HG02642 (cell line): ENCODE measurements around the gene TSFM.

Experiments
- ATAC-seq: cut with Tn5 transposase; IDR thresholded peaks from one replicate; pipeline ENCODE4 v1.9.1; 2021; ENCODE audit warnings: mild to moderate bottlenecking; ENCODE audit not compliant: unreplicated experiment, poor library complexity

The TSFM gene

DNA sequence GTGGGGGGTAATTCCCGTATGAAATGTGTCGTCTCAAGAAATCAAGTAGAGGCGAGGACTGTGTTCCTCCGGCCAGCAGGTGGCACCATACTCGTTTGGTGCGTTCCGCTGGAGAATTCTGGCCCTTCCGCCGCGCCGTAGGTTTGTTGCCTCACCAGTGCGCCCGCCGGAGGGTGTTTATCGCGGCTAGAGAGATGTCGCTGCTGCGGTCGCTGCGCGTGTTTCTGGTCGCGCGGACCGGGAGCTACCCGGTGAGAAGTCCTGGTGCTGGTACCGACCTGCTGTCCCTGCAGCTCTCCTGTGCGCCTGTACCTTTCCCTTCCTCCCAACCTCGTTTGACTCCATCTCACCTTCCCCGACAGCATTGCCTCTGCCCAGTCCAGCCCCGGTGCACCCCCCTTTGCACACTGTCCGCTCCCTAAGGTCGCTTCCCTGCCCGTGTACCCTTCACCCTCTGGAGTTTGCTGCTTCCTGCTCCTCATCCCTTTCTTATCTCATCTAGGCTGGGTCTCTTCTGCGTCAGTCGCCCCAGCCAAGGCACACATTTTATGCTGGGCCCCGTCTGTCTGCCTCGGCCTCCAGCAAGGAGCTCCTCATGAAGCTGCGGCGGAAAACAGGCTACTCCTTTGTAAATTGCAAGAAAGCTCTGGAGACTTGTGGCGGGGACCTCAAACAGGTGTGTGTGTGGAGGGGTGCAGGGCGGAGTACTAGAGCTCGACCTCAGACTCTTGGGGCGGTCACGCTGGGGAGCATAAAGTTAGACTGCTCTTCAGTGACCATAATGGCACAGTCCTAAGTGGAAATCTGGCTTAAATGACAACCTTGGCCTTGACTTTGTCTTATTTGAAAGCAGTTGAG lies at the start of gene TSFM:
TSS of gene TSFM (plus strand) at position 180 of the 858 bp plus-strand sequence. CDS start at position 195, 15 bp downstream.
- ATAC-seq, result peak; percentile 83

DNA sequence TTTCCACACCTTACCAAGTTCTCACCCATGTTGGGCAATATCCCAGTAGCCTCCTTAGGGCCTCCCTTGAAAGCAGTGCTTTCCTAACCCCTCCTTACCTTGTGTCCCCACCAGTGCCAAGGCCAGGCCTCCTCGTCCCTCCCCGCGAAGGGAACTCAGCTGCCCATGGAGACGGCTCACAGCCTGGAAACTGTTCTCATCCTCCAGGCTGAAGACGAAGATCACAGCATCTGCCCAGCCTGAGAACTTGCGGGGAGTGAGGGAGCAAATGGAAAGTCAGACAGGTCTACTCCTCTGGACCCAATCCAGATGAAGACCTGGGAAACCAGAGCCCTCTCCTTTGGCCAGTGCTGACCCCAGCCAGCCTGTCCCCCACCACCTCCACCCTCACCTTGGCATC lies 48.7 kb upstream of the TSFM start:
- ATAC-seq, result no peak

DNA sequence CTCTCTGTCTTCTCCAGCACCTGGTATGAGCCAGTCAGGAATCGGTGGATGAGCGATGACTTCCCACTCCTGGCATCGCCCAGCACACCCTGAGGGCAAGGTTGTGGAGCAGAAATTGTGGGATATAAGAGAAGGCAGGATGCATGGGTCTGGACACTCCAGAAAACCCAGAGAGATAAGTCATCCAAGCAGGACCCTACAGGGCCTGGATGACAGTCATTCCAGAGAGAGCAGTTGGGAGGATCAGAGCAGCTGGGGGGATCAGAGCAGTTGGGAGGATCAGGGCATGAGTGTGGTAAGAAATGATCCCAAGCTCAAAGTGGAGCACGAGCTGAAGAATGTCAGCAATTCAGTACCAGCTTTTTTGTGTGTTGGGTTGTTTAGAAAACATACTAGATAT lies 48.0 kb upstream of the TSFM start:
- ATAC-seq, result no peak

DNA sequence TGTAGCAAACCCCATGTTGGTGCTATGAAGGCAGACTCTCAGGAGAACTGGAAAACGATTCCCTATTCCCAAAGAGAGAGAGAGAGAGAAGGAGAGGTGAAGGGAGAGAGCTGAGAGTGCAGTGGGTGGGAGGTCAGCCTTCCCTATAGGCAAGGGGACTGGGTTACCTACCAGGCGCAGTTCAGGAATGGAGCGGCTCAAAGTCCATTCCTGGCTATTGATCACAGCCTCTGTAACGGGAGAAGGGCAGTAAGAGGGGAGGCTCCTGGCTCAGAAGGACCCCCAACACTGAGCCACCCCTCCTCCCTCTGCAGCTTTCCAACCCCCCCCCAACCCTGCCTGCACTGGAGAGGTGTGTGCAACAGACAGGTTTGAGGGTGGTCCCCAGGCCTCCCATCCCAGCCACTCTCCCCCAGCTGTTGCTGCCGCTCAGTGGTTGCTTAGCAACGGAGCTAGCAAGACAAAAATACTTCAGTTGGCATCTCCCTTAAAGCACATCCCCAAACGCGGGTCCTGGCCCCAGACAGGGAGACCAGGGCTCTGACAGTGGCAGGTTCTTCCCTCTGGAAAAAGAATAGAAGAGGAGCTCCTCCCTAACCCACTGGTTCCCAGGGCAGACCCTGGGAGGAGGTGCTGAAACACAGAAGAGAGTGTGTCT lies 47.3 kb upstream of the TSFM start:
- ATAC-seq, result no peak

DNA sequence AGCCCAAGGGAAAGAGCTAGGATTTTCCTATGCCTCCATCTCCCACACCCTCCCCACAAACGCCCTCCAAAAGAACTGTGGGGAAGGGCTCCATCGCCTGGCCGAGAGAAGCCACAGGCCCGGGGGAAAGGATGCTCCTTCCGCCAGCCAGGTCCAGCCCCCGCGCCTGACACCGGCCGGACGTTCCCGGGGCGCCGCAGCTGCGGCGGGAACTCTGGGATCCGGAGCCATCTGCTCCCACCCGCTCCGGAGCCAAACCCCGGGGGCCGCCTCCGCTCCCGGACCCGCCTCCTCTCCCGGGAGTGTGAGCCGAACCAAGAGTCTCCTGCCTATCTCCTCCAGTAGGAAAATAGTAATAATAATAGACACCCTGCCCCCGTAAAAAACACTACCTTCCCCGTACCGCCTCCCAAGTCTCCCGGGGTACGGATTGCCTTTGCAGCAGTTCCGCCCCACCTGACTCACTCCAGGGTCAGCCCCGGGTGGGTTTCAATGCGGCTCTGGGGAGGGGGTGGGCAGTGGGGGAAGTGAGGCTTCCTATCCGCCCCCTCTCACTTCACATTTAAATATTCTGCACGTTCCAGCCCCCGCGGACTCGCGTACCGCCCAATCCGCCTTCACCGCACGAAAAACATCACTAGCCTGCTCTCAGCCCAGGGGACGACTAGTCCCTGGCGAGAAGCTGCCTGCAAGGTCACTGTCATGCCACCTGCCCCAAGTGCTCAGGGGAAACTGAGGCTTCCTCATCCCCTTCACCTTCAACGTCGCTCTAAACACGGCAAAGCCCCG lies 46.4 kb upstream of the TSFM start:
- no peak for ATAC-seq

DNA sequence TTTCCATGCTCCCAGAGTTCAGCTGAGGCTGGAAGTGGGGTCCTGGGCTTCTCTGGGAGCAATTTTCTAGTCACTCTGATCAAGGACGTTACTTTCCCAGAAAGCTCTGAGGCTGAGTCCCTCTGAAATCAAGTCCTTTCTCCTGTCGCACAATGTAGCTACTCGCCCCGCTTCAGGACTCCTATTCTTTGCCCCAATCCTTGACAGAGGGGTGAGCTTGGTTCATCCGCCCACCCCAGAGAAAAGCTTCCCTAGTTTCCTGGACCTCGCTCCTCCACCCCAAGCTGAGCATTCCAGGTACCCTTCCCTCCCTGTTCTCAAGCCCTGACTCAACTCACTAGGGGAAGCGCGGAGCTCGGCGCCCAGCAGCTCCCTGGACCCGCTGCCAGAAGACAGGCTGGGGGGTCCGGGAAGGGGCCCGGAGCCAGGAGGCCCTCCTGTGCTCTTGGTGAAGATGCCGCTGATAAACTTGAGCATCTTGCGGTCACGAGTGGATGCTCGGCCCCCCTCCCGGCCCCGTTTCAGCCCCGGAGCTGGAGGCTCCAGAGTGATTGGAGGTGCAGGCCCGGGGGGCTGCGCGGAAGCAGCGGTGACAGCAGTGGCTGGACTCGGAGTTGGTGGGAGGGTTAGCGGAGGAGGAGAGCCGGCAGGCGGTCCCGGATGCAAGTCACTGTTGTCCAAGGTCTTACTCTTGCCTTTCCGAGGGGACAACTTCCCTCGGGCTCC lies 45.7 kb upstream of the TSFM start:
- ATAC-seq, result no peak

DNA sequence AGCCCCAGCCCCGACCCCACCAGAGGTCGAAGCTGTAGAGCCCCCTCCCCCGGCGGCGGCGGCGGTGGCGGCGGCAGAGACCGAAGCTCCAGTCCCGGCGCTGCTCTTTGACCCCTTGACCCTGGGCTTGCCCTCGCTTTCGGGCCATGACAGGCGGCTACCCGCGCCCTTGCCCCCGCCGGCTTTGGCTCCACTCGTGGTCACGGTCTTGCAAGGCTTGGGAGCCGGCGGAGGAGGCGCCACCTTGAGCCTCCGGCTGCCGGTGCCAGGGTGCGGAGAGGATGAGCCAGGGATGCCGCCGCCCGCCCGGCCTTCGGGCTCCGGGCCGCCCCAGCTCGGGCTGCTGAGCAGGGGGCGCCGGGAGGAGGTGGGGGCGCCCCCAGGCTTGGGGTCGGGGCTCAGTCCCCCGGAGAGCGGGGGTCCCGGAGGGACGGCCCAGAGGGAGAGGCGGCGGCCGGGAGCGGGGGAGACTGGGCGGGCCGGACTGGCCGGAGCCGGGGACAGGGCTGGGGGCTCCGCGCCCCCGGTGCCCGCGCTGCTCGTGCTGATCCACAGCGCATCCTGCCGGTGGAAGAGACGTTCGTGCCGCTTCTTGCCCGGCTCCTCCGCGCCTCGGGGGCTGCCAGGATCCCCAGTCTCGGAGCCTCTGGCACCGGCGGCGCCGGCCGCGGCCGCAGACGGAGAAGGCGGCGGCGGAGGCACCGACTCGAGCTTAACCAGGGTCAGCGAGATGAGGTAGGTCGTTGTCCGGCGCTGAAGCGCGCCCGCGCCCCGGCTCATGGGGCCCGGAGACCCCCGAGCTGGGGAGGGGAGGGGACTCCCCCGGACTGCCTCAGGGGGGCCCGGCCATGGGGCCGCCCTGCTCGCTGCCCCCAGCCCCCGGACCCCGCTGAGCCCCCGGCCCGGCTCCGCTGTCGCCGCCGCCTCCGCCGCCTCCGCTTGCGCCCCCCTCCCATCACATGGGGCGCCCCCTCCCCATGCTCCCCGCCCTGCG lies 44.8 kb upstream of the TSFM start:
- no peak for ATAC-seq

DNA sequence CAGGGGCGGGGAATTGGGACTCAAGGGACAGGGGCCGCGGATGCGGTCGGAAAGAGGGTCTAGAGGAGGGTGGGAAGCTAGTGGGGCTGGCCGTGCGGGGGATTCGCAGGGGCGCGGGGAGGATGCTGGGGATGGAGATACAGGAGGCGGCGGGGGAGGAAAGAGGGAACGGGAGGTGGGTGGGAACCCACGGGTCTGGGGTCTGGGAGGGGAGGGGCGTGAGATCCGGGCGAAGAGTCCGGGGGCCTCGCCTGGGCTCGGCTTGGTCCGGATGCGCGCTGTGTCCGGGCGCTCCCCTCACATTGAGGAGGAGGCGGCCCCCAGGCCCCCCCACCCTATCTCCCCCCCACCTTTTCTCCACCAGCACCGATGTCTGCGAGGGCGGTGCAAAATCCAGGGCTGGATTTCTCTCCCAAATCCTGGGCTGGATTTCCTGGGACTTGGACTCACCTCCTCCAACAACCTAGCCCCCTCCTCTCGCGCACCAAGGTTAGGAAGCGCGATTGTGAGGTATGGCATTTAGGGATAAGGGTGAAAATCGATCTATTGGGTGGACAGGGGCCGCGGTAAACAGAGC lies 43.8 kb upstream of the TSFM start, which contains the start of gene AGAP2:
TSS of gene AGAP2 (minus strand) at position 82 of the 577 bp plus-strand sequence. CDS start 496 bp downstream, outside the sequence.
- ATAC-seq, result no peak

DNA sequence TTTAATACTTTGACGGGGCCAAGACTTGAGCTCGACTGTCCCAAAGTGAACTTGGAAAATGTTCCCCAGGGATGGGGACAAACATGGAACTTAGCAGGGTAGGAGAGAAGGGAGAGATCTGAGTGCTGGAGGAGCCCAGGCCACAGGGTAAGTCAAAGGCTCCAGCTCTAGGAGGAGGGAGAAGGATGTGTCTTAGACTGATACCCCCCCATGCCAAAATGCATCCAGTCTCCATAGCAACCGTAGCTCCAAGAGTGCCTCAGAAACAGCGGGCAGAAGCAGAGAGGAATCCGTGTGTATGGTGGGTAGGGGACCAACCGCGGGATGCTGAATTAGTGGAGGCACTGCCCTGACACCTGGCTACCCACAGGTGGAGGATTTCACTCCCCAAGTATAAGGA lies 43.2 kb upstream of the TSFM start:
- ATAC-seq, result no peak

DNA sequence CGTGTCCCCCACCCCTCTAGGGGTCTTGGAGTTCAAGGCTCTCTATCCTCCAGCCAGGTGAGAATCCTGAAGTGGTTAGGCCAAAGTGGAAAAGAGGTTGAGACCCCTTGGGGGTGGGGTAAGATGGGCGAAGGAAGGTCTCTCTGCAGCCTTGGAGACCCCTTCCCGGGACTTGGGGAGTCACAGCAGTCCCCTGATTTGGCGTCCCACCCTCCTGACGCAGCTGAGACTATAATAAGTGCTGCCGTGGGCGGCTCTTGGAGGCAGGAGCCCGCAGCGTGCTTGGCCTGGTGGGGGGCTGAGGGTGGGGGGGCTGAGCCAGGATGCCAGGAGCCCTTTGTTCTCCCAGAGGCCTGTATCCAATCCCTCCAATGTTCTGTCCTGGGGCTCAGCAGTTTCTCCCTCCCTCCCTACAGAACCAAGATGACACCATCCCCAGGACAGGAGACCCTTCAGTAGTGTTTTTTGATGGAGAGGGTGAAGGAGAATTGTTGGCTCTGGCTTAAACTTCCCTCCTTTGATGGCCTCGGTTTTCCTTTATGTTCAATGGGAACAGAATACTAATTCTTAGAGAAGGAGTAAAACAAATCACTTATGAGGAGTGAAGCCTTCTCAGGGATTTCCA lies 42.6 kb upstream of the TSFM start:
- no peak for ATAC-seq

DNA sequence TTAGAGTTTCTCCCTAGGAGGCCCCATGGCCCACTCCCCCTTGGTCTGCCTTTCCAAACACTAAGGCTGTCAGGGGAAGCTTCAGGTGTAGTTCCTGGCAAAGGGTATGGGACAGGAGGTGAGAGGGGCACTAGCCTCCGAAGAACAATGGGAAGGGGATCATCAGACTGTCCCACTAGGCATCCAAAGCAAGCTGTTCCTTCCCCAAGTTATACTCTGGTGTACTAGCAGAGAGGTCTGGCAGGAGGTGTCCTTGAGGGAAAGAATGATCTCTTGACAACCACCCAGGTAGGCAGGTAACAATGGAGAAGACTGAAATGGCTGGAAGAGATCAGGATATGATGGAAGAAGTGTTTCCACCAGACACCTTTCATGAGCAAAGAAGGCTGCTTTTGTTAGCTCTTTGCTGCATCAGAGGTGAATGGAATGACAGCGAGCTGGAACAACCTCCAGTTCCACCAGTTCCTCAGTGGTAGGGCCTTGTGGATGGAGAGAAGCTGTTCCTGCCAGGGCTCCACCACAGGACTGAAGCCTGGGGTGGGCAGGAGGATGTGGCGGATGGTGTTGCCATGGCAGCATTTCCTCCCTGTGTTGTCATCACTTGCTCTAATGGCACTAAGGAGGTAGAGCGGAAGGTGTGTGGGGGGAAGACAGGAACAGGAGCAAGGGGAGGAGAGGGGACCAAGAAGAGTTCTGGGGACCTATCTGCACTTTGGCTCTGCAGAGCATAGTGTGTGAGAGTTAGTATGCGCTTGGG lies 41.8 kb upstream of the TSFM start:
- peak; percentile 42 for ATAC-seq

DNA sequence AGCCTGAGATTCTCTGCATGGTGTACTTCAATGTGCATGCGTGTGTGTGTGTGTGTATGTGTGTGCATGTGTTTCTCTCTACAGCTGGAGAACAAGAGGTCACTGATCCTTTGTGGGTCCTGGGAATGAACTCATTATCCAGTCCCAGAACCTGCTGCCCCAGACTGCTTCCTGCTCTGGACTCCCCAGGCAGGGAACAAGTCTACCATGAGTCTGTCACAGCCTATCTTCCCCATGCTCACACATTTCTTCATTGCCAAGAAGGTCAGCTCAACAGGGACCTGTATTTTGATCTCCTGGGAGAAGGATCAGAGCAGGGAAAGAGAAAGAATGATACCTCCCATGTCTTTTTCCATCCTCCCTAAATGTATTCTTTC lies 41.2 kb upstream of the TSFM start:
- no peak for ATAC-seq

DNA sequence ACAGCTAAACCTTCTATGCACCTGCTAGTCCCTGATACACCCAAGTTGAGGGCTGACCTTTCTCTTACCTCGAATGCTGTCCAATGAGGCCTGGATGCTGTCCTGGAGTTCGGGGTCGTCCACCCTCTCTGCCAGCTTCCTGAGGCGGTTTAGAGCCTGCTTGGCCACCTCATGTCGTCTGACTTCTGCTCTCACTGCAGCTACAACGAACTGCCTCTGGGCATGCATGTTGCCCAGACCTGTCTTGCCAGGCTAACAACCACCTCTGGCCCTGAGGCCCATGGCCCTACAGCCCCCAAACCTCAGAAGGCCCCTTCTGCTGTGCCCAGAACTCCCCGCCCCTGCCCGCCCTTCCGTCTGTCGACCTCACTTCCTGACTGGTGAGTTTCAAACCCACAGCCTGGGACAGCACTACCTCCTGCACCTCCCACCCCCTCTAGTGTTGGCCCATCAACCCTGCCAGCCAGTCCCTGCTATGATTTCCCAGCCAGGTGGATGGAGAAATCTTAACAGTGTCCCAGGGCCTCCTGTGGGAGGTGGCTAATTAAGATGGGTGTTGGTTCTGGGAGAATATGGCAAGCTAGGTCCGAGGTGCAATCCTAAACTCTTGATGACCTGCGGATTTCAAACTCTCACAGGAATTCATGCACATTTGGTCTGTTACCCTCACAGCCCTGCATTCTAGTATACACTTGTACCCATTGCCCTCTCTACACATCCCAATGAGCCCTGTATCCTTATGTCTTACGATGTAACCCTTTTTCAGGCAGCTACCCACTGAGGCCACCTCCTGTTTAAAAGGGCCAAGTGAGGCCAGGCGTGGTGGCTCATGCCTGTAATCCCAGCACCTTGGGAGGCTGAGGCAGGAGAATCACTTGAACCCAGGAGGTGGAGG lies 40.5 kb upstream of the TSFM start:
- ATAC-seq, result peak; percentile 61

DNA sequence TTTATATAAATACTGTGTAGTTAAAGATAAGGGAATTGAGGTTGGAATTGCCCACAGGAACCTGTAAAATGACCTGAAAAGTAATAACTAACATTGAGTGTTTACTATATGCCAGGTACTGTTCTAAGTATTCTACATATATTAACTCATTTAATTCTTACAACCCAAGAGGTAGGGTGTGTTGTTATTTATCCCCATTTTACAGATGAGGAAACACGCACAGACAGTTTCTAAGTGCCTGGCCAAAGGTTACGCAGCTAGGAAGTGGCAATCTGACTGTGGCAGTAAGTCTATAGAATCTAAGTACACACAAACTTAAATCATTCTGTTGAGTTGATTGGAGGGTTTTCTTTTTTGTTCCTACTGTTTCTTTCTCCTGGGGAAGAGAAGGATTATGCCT lies 38.8 kb upstream of the TSFM start:
- ATAC-seq, result no peak

DNA sequence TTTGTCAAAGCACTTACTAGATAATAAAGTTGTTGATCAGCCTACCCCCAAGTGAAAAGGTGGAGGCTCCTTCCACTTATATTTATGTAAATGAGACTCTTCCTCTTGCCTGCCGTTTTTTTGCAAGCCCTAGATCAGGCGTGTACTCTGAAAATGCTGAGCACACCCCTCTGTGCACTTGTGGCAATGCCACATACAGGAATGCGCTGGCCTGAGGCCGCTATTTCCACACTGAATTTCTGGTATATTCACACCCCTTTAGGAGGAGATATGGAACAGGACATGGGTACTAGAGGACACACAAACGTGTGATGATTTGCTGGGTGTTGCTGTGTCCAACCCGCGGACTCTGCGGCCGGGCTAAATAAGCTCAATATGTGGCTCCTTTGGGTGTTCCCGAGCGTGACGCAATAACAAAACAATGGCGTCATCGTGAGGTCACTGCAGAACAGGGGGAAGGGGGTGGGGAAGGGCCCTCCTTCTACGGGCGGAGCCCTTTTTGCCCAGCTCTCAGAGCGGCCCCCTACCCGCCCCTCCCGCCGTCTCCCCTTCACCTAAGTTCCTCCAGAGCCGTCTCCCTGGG lies 38.3 kb upstream of the TSFM start:
- ATAC-seq, result peak; percentile 38

DNA sequence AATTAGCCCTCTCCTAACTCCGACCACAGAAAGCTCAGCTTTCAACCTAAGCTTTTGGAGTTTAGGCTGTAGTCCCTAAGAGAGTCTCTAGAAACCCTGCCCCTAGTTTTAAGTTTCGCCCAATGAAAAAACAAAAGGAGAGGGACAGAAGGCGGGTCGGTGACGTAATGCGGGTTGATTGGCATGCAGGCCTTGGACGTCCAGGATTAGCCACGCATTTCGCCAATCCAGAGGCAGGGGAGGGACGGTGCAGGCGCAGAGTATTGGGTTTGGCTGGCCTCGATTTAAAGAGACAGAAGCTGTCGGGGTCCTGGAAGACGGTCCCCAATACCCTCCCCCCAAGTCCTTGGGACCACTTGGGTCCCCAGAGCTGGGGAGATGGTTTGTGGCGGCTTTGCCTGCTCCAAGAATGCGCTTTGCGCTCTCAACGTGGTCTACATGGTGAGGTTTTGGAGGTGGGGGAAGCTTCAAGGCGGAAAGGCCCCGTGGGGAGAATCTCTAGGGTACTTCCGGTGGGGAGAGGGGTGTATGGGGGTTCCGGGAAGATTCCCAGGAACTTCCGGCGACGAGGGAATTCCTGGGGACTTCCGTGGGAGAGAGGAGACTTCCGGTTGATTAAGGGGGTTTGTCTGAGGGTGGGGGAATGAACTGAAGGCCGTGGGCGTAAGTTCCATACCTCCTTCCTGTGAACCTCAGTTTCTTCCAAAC lies 37.7 kb upstream of the TSFM start, which contains the start of gene TSPAN31:
TSS of gene TSPAN31 (plus strand) at position 263 of the 708 bp plus-strand sequence. CDS start at position 379, 116 bp downstream.
- ATAC-seq, result peak; percentile 89
